HG03354 (cell line): ENCODE results near the gene RBM22.

Experiments
- ATAC-seq: cut with Tn5 transposase; IDR thresholded peaks from one replicate; pipeline ENCODE4 v1.9.1; 2021; ENCODE audit warnings: mild to moderate bottlenecking; ENCODE audit not compliant: unreplicated experiment, poor library complexity, severe bottlenecking

RBM22 gene

GRCh38 chr5:150653762-150654556, 46.9 kb downstream of the RBM22 start:
- ATAC-seq, result no peak

- no peak for ATAC-seq
These were observed 47.6 kb downstream of the RBM22 start for GRCh38 chr5:150653145-150653761.

DNA sequence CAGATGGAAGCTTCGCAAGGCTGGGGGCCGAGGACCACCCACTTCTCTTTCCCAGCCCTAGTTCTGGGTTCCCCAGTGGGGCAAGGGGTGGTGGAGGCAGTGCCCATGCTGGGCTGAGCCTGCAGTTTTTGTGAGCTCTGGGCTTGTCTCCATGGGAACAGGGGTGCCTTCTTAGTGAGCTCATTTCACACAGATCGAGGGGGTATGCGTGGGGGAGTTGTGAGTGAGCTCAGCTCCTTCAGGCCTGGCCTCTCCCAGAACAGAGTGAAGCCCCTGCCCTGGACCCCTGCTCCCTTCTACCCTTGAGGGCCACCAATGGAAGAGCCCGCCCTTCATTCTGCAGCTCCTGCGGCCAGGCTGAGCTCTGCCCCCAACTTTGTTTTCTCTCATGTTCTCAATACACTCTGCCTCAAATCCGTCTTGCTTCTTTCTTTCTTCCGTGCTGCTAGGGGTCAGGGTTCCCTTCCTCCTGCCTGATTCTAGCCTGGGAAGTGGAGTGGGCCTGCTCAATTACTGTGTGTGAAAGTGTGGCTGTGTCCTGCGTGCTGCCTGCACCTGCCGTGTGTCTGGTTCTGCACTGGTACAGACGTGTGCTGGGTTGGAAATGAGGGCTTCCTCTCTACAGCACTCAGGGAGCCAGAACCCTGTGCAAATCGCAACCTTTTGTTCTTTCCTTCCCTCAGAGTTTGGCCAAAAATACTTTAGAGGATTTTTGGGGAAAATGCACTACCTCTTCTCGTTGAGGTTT, 48.8 kb downstream of the RBM22 start:
- ATAC-seq, result no peak

GRCh38 chr5:150651382-150651781, 49.5 kb downstream of the RBM22 start:
- ATAC-seq, result no peak

GRCh38 chr5:150650021-150651006, 50.5 kb downstream of the RBM22 start:
- ATAC-seq, result no peak

GRCh38 chr5:150649108-150650020, 51.5 kb downstream of the RBM22 start:
- no peak for ATAC-seq

DNA sequence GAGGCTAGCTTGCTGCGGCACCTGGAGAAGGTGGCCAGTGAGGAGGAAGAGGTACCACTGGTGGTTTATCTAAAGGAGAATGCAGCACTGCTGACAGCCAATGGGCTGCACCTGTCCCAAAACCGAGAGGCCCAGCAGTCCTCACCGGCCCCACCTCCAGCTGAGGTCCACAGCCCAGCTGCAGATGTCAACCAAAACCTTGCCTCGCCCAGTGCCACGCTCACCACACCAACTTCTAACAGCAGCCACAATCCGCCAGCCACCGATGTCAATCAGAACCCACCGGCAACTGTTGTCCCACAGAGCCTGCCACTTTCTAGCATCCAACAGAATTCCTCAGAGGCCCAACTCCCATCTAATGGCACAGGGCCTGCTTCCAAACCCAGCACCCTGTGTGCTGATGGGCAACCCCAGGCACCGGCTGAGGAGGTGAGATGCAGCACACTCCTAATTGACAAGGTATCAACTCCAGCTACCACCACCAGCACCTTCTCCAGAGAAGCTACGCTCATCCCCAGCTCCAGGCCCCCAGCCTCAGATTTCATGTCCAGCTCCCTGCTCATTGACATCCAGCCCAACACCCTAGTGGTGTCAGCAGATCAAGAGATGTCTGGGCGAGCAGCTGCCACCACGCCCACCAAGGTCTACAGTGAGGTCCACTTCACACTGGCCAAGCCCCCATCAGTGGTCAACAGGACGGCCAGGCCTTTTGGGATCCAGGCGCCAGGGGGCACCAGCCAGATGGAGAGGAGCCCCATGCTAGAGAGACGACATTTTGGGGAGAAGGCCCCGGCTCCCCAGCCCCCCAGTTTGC, 52.4 kb downstream of the RBM22 start:
- no peak for ATAC-seq

DNA sequence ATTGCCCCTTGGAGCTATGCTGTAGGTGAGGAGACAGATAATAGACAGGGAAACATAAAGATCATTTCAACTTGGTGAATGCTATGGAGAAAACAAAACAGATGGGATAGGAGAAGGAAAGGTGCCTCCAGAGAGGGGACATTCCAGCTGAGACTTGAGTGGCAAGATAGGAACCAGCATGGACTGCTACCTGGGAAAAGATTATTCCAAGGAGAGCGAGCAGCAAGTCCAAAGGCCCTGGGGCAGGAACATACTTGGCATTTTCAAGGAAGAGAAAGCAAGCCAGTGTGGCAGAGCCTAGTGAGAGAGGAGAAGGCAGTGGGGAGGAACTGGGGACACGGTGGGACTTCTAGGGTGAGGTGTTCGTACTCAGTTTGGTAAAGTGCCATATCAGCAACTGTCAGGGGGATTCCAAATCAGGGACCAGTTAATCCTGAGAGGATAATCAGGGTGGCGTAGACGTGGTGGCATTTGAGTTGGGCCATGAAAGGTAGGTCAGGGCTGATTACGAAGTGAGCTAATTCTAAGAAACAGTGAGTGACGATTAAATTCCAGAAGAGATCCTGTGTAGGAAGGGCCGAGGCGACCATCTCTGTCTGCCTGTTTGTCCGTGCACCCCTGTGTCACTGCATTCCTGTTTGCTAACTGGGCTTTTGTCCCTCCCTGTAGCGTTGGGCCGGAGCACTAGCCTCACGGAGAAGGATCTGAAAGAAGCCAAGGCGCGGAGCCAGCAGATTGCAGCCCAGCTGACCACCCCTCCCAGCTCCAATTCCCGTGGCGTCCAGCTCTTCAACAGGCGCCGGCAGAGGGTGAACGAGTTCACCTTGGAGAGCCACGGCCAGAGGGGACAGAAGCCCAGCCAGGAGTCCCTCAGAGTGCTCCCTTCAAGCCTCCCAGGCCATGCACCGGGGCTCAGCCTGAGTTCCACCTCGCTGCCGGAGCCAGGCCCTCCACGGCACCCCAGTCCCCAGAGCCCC, 53.3 kb downstream of the RBM22 start:
- ATAC-seq, result no peak

DNA sequence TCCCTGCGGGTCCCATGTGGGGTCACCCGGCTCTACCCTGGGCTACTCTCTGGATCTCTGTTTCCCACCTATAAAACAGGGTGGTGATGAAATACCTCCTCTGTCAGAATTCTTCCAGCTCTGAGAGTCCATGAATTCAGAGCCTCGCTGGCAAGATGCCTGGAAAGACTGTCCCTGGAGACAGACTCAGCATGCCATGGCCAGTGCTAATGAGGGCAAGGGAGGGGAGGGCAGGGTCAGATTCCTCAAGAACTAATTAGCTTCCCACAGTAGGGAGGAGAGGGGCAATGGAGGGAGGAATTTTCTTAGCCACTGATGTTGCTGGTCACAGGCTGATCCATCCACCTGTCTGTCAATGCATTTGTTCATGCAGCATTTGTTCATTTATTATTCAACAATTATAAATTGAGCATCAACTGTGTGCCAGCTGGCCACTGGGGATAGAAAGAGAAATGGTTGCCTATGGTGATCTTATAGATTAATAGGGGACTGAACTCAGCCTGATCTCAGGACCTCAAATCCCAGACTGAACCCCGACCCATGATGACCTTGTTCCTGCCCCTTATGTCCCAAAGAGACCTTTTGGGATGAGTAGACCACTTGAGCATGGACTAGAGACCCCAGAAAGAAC, 55.7 kb downstream of the RBM22 start:
- ATAC-seq, result no peak

GRCh38 chr5:150644514-150644913, 56.3 kb downstream of the RBM22 start:
- no peak for ATAC-seq

DNA sequence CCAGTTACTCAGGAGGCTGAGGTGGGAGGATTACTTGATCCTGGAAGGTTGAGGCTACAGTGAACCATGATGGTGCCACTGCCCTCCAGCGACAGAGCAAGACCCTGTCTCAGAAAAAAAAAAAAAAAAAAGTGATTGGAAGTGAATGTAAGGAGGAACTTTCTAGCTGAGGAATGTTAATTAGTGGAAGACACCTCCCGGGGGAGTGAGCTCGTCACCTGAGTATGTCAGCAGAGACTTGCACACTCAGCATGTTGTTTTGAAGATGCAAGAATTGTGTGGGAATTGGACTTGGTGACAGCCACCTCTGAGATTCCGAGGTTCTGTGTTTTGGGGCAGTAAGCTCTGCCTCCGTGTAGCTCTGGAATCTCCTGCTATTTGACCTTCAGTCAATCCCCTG, 56.8 kb downstream of the RBM22 start:
- no peak for ATAC-seq

- no peak for ATAC-seq
These were observed 57.7 kb downstream of the RBM22 start for GRCh38 chr5:150642991-150643710.

- no peak for ATAC-seq
These were observed 58.3 kb downstream of the RBM22 start for GRCh38 chr5:150642567-150642927.

DNA sequence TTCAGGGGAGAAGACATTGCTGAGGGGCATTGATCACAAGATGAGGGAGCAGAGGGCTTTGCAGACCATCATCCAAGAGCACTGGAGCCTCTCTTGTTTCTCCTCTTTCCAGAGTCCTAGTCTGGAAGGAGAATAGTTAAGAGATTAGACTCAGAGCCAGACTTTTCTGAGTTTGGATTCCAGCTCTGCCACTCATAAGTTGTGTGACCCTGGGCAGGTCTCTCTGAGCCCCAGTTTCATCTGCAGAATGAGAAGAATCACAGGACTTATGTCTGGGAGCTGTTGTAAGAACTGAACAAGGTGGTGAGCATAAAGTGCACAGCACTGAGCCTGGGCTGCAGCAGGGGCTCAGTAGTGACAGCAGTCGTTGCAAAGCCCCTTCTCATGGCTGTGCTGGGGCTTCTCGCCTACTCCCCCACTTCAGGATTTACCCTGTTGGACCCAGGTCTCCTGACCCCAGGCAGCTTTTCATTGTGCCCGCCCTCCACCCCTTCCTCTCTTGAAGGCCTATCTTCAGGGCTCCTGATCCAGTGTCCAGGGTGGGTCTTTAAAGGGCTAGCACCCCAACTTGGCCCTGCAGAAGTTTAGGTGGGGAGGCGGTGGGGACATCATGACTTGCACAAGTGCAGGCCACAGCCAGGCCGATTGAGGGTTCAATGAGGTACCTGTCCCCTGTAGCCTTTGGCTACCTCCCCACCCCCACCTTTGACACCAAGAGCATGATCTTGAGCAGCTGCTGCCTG, 58.9 kb downstream of the RBM22 start:
- no peak for ATAC-seq

- no peak for ATAC-seq
These were observed 59.8 kb downstream of the RBM22 start for GRCh38 chr5:150641006-150641570.
